ENCODE results near the gene MYH9. TPM values are rescaled to one million over a fixed set of nuclear protein-coding genes. Genes with fewer than 3 reads are reported as not detected.
"Not testable (repeated sequence)": the region's sequence is repeated elsewhere in the genome, so short reads cannot be mapped to it uniquely, and the experiment has no call there.

MYH9 gene
- polyA plus RNA-seq, 3 donors: 247 to 318 (median 290) TPM

DNA sequence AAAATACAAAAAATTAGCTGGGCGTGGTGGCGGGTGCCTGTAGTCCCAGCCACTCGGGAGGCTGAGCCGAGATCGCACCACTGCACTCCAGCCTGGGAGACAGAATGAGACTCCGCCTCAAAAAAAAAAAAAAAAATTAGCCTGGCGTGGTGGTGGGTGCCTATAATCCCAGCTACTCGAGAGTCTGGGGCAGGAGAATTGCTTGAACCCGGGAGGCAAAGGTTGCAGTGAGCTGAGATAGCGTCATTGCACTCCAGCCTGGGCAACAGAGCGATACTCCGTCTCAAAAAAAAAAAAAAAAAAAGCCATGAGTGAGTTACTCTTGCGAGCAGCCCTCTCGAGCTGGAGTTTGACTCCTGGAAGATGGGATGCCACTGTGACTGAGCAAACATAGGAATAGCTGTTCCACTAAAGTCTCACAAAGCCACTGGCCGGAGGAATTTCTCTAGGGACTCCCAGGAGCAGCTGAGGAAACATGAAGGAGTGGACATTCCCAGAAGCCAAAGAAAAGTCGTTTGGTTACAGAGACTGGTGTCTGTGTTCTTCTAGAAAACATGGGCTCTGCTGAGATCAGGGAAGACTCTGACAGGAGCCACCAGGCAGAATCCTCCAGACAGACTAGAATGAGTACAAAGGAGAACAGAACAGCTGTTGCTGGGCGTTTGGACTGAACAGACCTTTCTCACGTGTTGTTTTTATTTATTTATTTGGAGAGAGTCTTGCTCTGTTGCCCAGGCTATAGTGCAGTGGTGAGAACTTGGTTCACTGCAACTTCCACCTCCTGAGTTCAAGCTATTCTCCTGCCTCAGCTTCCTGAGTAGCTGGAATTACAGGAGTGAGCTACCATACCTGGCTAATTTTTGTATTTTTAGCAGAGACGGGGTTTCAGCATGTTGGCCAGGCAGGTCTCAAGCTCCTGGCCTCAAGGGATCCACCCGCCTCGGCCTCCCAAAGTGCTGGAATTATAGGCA lies 32.4 kb upstream of the MYH9 start:
- no peak for DNase-seq (ENCODE audit: extremely low read depth in 1 of 11, low read depth in 9 of 11, low spot score in 4 of 11)

DNA sequence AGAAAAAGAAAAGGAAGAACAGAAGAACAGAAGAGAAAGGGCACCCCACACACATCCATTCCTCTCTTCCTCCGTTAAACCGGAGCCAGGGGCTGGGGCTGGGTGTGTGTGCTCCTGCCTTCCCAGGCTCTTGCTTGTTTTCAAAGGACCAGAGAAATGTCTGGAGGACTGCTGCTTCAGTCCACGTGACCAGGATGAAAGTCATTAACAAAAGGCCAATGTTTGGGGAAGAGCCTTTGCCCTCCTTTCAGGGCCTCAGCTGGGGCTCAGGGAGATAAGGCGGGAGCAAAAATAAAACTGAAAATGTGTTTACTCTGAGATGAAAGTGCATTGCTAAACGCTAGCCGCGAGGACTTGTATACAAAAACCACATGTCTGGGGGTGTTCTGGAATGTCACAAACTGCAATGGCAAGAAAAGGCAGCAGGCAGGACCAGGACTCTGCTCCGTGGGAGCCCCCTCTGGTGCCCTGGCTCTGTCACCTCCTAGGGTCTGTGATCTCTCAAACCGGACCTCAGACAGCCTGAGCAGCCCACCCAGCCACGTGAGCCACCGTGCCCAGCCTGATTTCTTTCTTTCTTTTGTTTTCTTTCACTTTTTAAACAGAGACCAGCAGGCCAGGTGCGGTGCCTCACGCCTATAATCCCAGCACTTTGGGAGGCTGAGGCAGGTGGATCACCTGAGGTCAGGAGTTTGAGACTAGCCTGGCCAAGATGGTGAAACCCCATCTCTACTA lies 31.6 kb upstream of the MYH9 start:
- peak in 5 of 11 donors; percentile 54 to 73 (median 69) for DNase-seq (ENCODE audit: extremely low read depth in 1 of 11, low read depth in 9 of 11, low spot score in 4 of 11)

DNA sequence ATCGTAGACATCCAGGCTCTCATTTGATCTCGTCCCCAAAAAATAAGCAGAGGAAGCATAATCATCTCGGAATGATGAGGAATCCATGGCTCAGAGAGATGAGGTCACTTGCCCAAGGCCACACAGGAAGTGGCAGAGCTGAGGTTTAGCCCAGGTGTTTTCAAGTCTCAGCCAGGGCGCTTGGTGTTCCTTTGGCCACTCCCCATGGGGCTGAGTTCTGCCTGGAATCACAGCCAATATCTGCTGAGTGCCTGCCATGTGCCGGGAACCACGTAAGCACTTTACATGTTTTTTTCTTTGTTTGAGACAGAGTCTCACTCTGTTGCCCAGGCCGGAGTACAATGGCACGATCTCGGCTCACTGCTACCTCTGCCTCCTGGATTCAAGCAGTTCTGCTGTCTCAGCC lies 29.5 kb upstream of the MYH9 start:
- no peak for DNase-seq (ENCODE audit: extremely low read depth in 1 of 11, low read depth in 9 of 11, low spot score in 4 of 11)

DNA sequence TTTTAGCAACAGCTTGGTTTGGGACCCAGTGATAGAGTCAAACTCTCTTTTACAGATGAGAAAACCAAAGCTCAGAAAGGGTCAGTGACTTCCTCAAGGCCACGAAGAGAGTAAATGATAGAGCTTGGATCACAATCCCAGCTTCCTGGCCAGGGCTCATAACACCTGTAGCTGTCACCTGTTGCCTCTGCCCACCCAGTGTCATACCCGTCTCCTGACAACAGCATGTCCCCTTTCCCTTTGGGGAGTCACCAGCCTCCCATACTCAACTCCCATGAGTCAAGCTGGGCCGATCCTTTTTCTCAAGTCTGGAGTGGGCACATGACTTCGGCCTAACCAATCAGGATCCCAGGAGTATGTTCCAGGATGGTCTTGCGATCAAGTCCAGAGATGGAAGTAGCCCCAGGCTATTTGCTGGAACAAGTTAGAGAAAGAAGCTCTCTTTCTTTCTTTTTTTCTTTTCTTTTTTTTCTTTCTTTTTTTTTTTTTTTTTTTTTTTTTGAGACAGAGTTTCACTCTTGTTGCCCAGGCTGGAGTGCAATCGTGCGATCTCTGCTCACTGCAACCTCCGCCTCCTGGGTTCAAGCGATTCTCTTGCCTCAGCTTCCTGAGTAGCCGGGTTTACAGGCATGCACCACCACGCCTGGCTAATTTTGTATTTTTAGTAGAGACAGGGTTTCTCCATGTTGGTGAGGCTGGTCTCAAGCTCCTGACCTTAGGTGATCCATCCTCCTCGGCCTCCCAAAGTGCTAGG lies 27.8 kb upstream of the MYH9 start:
- no peak for DNase-seq (ENCODE audit: extremely low read depth in 1 of 11, low read depth in 9 of 11, low spot score in 4 of 11)

DNA sequence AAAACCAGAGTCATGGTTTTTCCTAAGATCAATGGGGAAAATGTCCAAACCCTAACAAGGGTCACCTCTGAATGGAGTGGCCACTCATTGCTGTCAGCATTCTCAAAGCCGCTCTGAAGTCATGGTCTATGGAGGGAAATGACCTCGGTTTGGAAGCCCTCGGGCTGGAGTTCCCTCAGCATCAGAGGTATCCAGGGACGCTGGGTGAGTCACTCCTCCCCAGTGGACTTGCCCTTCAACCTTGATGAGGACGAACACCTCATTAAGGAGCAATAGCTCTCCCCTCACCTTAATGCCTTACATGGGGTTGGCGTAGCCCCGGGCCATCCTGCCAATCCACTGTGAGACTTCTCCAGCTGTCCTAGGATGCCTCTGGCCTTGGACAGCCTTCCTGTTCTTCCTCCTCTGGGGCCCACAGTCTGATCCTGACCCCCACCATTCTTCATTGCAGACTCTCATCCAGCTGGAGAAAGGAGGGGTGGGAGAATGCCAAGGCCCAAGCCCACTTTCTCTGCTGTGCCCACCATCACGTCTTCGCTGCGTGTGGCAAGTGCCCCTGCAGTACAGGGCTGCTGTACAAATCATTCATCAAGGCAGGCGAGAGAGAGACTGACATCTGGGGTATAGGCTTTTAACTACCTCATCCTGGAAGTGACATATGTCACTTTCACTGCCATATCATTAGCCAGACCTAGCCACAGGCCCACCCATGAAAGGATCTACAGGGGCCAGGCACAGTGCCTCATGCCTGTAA lies 25.4 kb upstream of the MYH9 start:
- DNase-seq (ENCODE audit: extremely low read depth in 1 of 11, low read depth in 9 of 11, low spot score in 4 of 11): no peak

DNA sequence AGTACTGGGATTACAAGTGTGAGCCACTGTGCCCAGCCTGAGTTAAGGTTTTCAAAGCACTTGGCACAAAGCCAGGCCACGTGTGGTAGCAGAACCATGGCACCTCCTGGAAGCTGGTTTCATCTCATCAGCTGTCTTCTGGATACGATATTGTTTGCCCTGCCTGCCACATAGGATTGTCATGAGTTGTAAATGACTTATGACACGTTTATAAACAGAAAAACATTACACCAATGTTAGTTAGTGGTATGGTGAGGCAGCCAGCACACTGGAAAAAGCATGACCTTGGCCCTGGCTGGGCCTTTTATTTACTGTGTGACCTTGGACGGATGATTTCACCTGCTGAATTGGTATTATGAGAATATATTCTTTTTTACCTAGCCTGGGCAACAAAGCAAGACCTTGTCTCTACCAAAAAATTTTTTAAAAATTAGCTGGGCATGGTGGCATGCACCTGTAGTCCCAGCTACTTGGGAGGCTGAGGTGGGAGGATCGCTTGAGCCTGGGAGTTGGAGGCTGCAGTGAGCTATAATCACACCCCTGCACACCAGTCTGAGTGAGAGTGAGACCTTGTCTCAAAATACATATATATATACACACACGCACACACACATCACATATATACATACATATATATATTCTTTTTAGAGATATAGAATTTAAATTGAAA lies 24.0 kb upstream of the MYH9 start:
- no peak for DNase-seq (ENCODE audit: extremely low read depth in 1 of 11, low read depth in 9 of 11, low spot score in 4 of 11)

DNA sequence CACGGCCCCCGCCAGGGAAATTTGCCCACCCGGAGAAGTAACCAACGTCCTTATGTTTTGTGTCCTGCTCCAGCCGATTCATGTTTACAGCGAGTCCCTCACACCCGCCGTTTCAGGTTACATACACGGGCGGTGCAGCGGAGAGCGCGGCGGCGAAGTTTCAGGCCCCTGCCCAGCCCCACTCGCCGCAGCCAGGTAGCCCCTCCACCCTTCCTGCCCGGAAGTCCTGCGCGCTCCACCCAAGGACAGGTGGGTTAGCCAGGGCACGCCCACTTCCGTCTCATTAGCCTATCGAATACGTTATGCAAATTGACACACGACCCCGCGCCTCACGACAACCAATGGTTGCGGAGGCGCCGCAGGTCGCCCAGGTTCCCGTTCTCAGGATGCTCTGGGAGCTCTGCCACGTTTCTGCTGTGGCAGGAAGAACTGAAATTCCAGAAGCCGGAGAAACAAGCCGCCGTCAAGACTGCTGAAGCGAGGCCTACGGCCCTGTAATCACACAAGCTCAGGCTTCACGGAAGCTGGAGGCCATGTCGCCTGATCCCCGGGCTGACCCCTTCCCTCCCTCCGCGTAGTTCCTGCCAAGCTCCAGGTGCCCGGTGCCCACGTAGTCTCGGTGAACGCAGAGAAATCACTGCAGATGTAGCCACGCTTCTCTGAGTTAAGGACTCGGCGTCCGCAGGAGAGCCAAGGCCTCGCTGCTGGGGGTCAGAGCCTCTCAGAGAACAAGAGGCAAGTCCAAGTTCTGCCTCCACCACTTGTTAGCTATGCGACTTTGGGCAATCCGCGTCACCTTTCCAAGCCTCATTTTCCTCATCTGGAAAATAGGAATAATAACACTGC lies 22.4 kb upstream of the MYH9 start:
- DNase-seq (ENCODE audit: extremely low read depth in 1 of 11, low read depth in 9 of 11, low spot score in 4 of 11): peak in 10 of 11 donors; percentile 79 to 96 (median 94)

DNA sequence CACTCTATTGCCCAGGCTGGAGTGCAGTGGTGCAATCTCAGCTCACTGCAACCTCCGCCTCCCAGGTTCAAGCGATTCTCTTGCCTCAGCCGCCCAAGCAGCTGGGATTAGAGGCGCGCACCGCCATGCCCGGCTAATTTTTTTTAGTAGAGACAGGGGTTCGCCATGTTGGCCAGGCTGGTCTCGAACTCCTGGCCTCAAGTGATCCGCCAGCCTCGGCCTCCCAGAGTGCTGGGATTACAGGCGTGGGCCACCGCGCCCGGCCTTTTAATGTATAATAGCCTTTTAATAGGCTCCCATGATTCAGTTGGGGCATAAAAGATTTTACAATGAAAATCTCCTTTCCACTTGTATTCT lies 21.8 kb upstream of the MYH9 start:
- not testable (repeated sequence) for DNase-seq (ENCODE audit: extremely low read depth in 1 of 11, low read depth in 9 of 11, low spot score in 4 of 11)

DNA sequence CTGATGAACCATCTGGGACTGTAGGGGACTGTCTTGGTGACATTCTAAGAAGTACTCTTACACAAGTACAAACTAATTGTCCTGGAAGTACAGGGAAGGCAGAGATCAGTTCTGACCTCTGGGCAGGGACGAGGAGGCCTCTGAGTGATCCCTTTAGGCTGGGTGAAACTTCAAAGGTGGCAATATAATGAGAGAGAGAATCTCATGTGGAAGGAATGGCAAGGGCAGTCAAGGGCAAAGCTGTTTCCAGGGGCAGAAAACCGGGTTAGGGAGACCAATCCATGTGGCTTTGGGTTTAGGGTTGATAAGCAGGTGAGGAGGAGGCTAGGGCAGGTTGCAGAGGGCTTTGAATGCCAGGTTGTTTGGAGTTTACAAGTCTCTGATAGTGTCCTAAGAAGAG lies 21.3 kb upstream of the MYH9 start:
- DNase-seq (ENCODE audit: extremely low read depth in 1 of 11, low read depth in 9 of 11, low spot score in 4 of 11): no peak

DNA sequence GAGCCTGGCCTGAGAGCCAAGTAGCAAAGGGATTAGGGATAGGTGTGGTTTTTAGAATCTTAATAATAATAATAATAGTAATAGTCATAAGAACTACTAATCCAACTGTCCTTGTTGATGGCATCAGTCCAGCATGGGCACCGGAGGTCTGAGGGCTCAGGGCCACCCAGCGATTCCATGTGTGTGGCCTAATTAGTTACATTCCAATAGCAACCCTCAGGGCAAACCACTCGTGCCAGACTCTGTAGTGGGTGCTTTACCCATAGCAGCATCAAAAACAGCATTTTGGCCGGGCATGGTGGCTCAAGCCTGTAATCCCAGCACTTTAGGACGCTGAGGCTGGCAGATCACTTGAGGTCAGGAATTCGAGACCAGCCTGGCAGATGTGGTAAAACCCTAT lies 19.0 kb upstream of the MYH9 start:
- DNase-seq (ENCODE audit: extremely low read depth in 1 of 11, low read depth in 9 of 11, low spot score in 4 of 11): no peak

DNA sequence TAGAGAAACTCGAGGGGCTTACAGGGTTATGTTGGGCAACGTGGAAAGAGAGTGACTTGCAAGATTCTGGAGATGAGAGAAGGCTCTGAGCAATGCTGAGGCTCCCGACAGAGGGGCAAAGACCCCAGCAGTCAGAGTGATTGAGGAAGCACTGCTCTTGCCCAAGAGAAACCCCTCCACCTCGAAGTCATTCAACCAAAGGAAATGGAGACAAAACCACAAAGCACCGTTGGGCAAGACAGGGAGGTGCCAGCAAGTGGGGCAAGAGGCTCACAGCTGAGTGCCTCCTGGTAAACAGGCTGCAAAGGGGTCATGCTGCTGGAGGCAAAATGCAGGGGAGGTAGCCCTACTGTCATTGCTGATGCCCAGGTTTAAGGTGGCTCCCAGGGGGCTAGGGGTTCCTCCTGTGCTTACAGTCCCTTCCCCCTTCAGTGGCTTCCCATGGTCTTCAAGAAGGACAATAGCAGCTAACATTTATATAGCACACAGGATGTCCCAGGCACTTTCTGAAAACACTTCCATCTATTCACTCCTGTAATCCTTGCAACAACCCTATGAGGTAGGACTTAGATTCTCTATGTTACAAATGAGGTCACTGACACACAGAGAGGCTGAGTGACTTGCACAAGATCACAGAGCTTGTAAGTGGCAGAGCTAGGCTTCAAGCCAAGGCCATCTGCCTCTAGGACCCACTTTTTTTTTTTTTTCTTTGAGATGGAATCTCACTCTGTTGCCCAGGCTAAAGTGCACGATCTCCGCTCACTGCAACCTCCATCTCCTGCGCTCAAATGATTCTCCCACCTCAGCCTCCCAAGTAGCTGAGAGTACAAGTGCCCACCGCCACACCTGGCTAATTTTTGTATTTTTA lies 18.1 kb upstream of the MYH9 start:
- no peak for DNase-seq (ENCODE audit: extremely low read depth in 1 of 11, low read depth in 9 of 11, low spot score in 4 of 11)

DNA sequence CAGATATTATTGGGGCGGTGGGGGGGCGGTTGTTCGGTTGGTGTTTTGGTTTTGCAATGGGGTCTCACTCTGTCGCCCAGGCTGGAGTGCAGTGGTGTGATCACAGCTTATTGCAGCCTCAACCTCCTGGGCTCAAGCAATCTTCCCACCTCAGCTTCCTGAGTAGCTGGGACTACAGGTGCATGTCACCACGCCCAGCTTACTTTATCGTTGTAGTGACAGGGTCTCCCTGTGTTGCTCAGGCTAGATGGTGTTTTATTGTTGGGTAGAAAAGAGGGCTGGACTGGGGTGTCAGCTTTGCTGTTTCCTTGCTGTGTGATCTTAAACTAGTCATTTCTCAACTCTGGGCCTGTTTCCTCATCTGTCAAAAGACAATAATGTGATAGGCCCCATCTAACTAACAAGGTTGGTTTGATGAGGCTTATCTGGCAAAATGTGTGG lies 17.5 kb upstream of the MYH9 start:
- DNase-seq (ENCODE audit: extremely low read depth in 1 of 11, low read depth in 9 of 11, low spot score in 4 of 11): no peak

DNA sequence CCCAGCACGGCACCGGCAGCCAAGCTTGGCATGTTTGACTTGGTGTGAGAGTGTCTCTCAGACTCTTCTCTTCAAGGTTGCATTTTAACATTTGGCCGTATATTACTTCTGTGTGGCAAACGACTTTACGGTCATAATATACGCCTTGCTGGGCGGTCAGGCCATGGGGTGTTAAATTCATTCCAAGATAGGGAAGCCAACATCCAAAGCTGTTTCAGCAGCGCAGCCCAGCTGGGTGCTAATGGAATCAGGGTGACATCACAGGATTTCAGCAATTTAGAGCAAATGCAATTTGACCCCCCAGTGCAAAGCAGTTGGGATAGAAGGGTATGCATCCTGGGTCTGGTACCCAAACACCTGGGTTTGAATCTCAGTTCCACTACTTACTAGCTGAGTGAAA lies 16.7 kb upstream of the MYH9 start:
- DNase-seq (ENCODE audit: extremely low read depth in 1 of 11, low read depth in 9 of 11, low spot score in 4 of 11): no peak

DNA sequence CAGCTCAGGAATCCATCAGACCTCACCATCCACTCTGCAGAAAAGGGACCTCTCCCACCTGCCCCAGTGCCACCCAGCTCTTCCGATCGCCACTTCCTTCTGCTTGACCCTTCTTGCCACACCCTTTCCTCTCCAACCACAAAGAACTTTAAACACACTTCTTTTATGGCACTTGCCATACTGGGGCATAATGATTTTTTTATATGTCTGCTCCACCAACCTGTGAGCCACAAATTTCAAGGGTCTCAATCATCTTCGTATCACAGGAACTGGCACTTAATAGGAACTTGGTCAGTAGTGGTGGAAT lies 11.7 kb upstream of the MYH9 start:
- no peak for DNase-seq (ENCODE audit: extremely low read depth in 1 of 11, low read depth in 9 of 11, low spot score in 4 of 11)

DNA sequence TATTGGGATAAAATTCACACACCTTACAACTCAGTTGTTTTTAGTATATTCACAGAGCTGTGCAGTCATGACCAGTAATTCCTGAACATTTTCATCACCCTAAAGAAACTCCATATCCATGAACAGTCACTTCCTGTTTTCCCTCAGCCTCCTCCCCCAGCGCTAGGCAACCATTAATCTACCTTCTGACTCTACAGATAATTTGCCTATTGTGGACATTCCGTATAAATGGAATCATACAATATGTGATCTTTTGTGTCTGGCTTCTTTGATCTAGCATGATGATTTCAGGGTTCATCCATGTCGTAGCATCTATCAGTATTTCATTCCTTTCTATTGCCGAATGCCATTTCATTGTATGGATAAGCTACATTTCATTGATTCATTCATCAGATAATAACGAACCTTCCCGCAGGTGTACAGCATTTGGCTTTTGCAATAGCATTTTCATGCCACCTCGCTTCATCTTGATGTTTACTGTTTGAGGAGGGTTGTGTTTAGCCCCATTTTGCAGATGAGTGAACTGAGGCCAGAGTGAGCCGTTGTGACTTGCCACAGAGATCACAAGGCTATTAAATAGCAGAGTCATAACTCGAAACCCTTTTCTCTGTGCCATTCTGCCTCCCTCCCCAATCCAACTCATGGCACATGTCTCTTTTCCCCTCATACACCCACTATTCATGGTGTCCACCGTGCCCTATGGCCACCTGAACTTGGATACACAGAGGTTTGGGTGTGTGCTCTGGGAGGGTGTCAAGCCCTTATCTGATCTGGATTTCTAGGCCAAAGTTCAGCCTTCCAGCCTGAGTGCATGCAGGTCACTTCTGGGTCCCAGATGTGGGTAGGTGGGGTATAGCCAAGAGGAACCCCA lies 11.1 kb upstream of the MYH9 start:
- DNase-seq (ENCODE audit: extremely low read depth in 1 of 11, low read depth in 9 of 11, low spot score in 4 of 11): no peak

All from renal cortex interstitium (tissue), 11 donors.